ENCODE data around the gene SPATA13. TPM values are rescaled to one million over a fixed set of nuclear protein-coding genes. Genes with fewer than 3 reads are reported as not detected.

The SPATA13 gene
- total RNA-seq, 1 experiment from 2014 or later = 28.7 TPM

DNA sequence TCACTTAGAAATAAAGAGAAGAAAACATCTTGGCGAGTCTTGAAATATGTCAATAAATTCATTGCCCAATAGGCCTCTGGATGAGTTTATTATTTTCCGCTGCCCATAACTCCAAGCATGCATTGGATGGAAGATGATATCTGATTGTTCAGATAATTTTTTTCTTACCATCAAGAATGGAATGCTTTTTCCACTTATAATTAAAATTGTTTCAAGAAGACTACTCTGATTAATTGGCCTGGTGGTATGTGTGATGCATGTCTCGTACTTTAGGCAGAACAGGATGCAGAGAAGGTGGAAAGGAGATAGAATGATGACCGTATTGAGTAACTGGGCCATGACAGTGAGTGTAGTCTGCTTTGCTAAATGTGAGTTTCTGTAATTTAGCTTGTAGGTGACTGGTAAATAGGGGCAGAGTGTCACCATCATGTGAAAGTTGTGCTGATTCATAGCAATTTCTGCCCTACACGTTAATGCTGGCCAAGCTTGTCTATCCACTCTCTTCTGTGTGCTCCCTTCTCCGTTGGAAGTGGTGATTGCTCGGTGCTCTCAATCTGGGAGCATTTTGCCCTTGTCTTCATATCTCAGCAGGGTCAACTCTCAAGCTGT, 13.5 kb upstream of the SPATA13 start:
- peak overlapping the region; percentile 72; the same call in 1 of the 2 replicates for H3K4me2 ChIP-seq
- no peak for TF ChIP-seq EZH2 (IDR thresholded peaks at IDR 0.05; ENCODE audit: low read depth)
- TF ChIP-seq, protein P1, sequence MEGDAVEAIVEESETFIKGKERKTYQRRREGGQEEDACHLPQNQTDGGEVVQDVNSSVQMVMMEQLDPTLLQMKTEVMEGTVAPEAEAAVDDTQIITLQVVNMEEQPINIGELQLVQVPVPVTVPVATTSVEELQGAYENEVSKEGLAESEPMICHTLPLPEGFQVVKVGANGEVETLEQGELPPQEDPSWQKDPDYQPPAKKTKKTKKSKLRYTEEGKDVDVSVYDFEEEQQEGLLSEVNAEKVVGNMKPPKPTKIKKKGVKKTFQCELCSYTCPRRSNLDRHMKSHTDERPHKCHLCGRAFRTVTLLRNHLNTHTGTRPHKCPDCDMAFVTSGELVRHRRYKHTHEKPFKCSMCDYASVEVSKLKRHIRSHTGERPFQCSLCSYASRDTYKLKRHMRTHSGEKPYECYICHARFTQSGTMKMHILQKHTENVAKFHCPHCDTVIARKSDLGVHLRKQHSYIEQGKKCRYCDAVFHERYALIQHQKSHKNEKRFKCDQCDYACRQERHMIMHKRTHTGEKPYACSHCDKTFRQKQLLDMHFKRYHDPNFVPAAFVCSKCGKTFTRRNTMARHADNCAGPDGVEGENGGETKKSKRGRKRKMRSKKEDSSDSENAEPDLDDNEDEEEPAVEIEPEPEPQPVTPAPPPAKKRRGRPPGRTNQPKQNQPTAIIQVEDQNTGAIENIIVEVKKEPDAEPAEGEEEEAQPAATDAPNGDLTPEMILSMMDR (conservative IDR thresholded peaks at IDR 0.05) = no peak
- H2AFZ ChIP-seq = no peak overlapping the region
- no peak overlapping the region for H3K4me3 ChIP-seq
- H3K4me1 ChIP-seq (replicated peaks; ENCODE audit: insufficient read depth) = peaks cover 61% of the 10 kb centered on the region
- CTCF ChIA-PET = no interaction called here
- no peaks in the 10 kb centered on the region for H3K27me3 ChIP-seq (ENCODE audit: insufficient read depth, low read depth)
- no peaks in the 10 kb centered on the region for H3K9me3 ChIP-seq (ENCODE audit: insufficient read depth, low read depth)
- DNase-seq = no peak
- H3K79me2 ChIP-seq (ENCODE audit: low read depth) = no peaks in the 10 kb centered on the region
- H3K9me2 ChIP-seq (ENCODE audit: insufficient read depth) = no peaks in the 10 kb centered on the region
- H4K20me1 ChIP-seq (ENCODE audit: insufficient read depth) = no peaks in the 10 kb centered on the region
- BruUV-seq (replicated peaks) = no TSS peak
- intact Hi-C loops (cut with micrococcal nuclease; ENCODE audit: unreplicated experiment) = no loop called here
- peaks cover 38% of the 10 kb centered on the region for H3F3A ChIP-seq (ENCODE audit: insufficient read depth, low read depth)
- no peaks in the 10 kb centered on the region for H3K36me3 ChIP-seq (ENCODE audit: low read depth)
- POLR2A ChIA-PET (ENCODE audit: unreplicated experiment) = no interaction called here
- H3K27ac ChIP-seq = no peak overlapping the region

DNA sequence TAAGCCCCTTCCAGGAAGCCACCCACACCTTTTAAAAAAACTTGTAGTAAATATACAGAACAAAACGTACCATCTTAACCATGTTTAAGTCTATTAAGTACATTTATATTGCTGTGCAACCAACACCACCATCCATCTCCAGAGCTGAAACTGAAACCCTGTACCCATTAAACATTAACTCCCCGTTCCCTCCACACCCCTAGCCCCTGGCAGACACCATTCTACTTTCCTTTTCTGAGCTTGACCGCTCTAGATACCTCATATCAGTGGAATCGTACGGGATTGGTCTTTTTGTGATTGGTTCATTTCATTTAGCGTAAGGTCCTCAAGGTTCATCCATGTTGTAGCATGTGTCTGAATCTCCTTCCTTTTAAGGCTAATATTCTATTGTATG, 13.0 kb upstream of the SPATA13 start:
- POLR2A ChIA-PET (ENCODE audit: unreplicated experiment) = no interaction called here
- no peak for DNase-seq
- H3K36me3 ChIP-seq (ENCODE audit: low read depth) = no peaks in the 10 kb centered on the region
- TF ChIP-seq, protein P1 (conservative IDR thresholded peaks at IDR 0.05) = no peak
- TF ChIP-seq EZH2 (IDR thresholded peaks at IDR 0.05; ENCODE audit: low read depth) = no peak
- no peaks in the 10 kb centered on the region for H3K79me2 ChIP-seq (ENCODE audit: low read depth)
- no peak overlapping the region for H3K4me3 ChIP-seq
- peaks cover 61% of the 10 kb centered on the region for H3K4me1 ChIP-seq (replicated peaks; ENCODE audit: insufficient read depth)
- CTCF ChIA-PET = no interaction called here
- no peaks in the 10 kb centered on the region for H3K9me2 ChIP-seq (ENCODE audit: insufficient read depth)
- H3K27ac ChIP-seq = peak overlapping the region; percentile 92
- peak overlapping the region; percentile 72; the same call in 1 of the 2 replicates for H3K4me2 ChIP-seq
- no peaks in the 10 kb centered on the region for H3K9me3 ChIP-seq (ENCODE audit: insufficient read depth, low read depth)
- no TSS peak for BruUV-seq (replicated peaks)
- H3K27me3 ChIP-seq (ENCODE audit: insufficient read depth, low read depth) = no peaks in the 10 kb centered on the region
- intact Hi-C loops (cut with micrococcal nuclease; ENCODE audit: unreplicated experiment) = no loop called here
- no peaks in the 10 kb centered on the region for H4K20me1 ChIP-seq (ENCODE audit: insufficient read depth)
- H3F3A ChIP-seq (ENCODE audit: insufficient read depth, low read depth) = peaks cover 38% of the 10 kb centered on the region
- H2AFZ ChIP-seq = no peak overlapping the region

DNA sequence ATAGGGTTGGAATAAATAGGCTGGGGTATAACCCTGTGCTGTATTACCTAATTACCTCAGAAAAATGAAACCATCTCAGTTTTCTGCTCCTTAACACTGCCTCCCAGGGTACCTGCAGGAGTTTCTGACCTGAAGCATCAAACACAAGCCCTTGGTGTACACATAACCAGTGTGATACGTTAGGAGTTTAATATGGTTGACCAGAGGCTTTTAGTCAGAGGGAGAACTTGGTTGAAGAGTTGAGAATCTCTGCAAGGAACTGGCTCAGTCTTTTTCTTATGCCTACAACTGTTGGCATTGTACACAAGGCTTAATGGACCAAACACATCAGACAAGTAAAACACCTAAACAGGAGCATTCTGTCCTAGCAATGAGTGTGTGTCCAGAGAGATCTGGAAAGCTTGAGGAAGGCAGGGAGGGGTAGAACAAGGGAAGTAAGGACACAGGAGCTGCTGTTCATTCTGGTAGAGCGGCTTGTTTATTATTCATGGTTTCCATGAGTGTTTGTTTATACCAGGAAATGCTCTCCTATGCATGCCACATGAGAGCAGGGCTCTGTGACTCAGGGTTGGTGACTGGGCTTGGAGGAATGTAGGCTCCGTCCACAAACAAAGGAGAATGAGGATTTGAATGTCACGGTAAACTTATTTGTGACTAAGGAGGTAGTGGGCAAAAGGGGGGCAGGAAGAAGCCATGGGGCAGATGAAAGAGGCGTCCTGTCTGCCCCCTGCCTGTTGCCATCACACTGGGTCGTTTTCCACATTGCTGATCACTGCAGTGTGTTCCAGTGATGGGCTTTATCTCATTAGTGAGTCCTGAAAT, 11.9 kb upstream of the SPATA13 start:
- Histone ChIP-seq H3K27me3 (ENCODE audit: insufficient read depth, low read depth) (no peaks in the 10 kb centered on the region), H3K4me3 (peak overlapping the region; percentile 28; the same call in 1 of the 2 replicates), H3K9me2 (ENCODE audit: insufficient read depth) (no peaks in the 10 kb centered on the region), H3F3A (ENCODE audit: insufficient read depth, low read depth) (peaks cover 38% of the 10 kb centered on the region), H3K27ac (peak overlapping the region; percentile 92), H4K20me1 (ENCODE audit: insufficient read depth) (no peaks in the 10 kb centered on the region), H3K4me1 (replicated peaks; ENCODE audit: insufficient read depth) (peaks cover 61% of the 10 kb centered on the region), H3K9me3 (ENCODE audit: insufficient read depth, low read depth) (no peaks in the 10 kb centered on the region), H3K36me3 (ENCODE audit: low read depth) (no peaks in the 10 kb centered on the region), H3K4me2 (peak overlapping the region; percentile 77), H3K79me2 (ENCODE audit: low read depth) (no peaks in the 10 kb centered on the region), H2AFZ (peak overlapping the region; percentile 69)
- TF ChIP-seq, protein P1 (conservative IDR thresholded peaks at IDR 0.05) = 0 out of 2 replicates have a peak, but pooled peaks have one; percentile 51
- no peak for TF ChIP-seq EZH2 (IDR thresholded peaks at IDR 0.05; ENCODE audit: low read depth)
- peak; percentile 81 to 99 for DNase-seq
- BruUV-seq (replicated peaks) = TSS peak; percentile 89
- ChIA-PET CTCF (no interaction called here), POLR2A (ENCODE audit: unreplicated experiment) (interaction anchor here (0.7 to 1.0 kb wide), 2 partner anchors 12 to 21 kb away, joined by 5 to 16 read pairs; partner anchors contain the start of gene SPATA13)
- intact Hi-C loops (cut with micrococcal nuclease; ENCODE audit: unreplicated experiment) = loop anchor here (1.0 kb wide), 4 partner anchors 12 to 95 kb away; partner anchors contain the start of gene SPATA13

Measured in PC-9 (cell line).